HG03354 (cell line): ENCODE data around the gene CACUL1.
"Not testable (repeated sequence)": the region's sequence is repeated elsewhere in the genome, so short reads cannot be mapped to it uniquely, and the experiment has no call there.

Experiments used
- ATAC-seq: cut with Tn5 transposase; IDR thresholded peaks from one replicate; pipeline ENCODE4 v1.9.1; 2021; ENCODE audit warnings: mild to moderate bottlenecking; ENCODE audit not compliant: unreplicated experiment, poor library complexity, severe bottlenecking

Gene CACUL1

GRCh38 chr10:118769898-118770600 lies 15.3 kb upstream of the CACUL1 start:
- no peak for ATAC-seq

- no peak for ATAC-seq
Observed at GRCh38 chr10:118768041-118768919, 13.5 kb upstream of the CACUL1 start.

- no peak for ATAC-seq
Observed at GRCh38 chr10:118767297-118768040, 12.7 kb upstream of the CACUL1 start.

- ATAC-seq = no peak
Observed at GRCh38 chr10:118764195-118764594, 9.4 kb upstream of the CACUL1 start.

- no peak for ATAC-seq
Observed at GRCh38 chr10:118763202-118763988, 8.6 kb upstream of the CACUL1 start.

GRCh38 chr10:118760265-118760664 lies 5.5 kb upstream of the CACUL1 start:
- ATAC-seq = no peak

- no peak for ATAC-seq
Observed at GRCh38 chr10:118758449-118758848, 3.7 kb upstream of the CACUL1 start.

- peak; percentile 30 for ATAC-seq
Observed at GRCh38 chr10:118754229-118754555, 578 bp downstream of the CACUL1 start.

GRCh38 chr10:118753331-118754228 lies 1.2 kb downstream of the CACUL1 start:
- peak; percentile 17 for ATAC-seq

GRCh38 chr10:118752409-118752808 lies 2.4 kb downstream of the CACUL1 start:
- no peak for ATAC-seq

GRCh38 chr10:118751265-118751664 lies 3.5 kb downstream of the CACUL1 start:
- ATAC-seq = no peak

GRCh38 chr10:118748041-118748440 lies 6.7 kb downstream of the CACUL1 start:
- no peak for ATAC-seq

- ATAC-seq = no peak
Observed at GRCh38 chr10:118746246-118746645, 8.5 kb downstream of the CACUL1 start.

GRCh38 chr10:118745056-118745455 lies 9.7 kb downstream of the CACUL1 start:
- no peak for ATAC-seq

- not testable (repeated sequence) for ATAC-seq
Observed at GRCh38 chr10:118744346-118744918, 10.3 kb downstream of the CACUL1 start.

- no peak for ATAC-seq
Observed at GRCh38 chr10:118742782-118743181, 12.0 kb downstream of the CACUL1 start.

GRCh38 chr10:118742032-118742431 lies 12.7 kb downstream of the CACUL1 start:
- no peak for ATAC-seq

- no peak for ATAC-seq
Observed at GRCh38 chr10:118738406-118738805, 16.4 kb downstream of the CACUL1 start.
